SU-DHL-6 (cell line): ENCODE data around the gene SIGLEC9.

Experiments used
- H2AFZ ChIP-seq: fragments of 200-600 bp; sonication (generic); 2 replicates; pipeline ENCODE4 v1.6.1; 2014; ENCODE audit warnings: low read depth, mild to moderate bottlenecking, moderate library complexity, mixed read lengths, antibody characterized with exemption, low read length; ENCODE audit not compliant: severe bottlenecking
- H3F3A ChIP-seq: fragments of 200-600 bp; shearing (Covaris generic); 2 replicates; pipeline ENCODE4 v1.6.0; 2016; ENCODE audit warnings: antibody characterized with exemption, mild to moderate bottlenecking; ENCODE audit not compliant: insufficient read depth
- H3K27ac ChIP-seq: fragments of 200-600 bp; sonication (generic); 2 replicates; pipeline ENCODE4 v1.5.1; 2016; ENCODE audit warnings: low read depth, mild to moderate bottlenecking, low read length, moderate library complexity, mixed read lengths
- H3K27me3 ChIP-seq: fragments of 200-600 bp; sonication (generic), shearing (Covaris generic); 2 replicates; pipeline ENCODE4 v1.6.0; 2014; ENCODE audit warnings: mild to moderate bottlenecking, low read length
- H3K36me3 ChIP-seq: fragments of 200-600 bp; sonication (generic); 2 replicates; pipeline ENCODE4 v1.6.1; 2014; ENCODE audit warnings: mild to moderate bottlenecking, low read length, mixed read lengths
- H3K4me2 ChIP-seq: fragments of 300-600, 200-600 bp; shearing (Covaris generic), sonication (generic); 2 replicates; pipeline ENCODE4 v1.6.0; 2014; ENCODE audit warnings: low read length, low read depth, mild to moderate bottlenecking; ENCODE audit not compliant: poor library complexity, severe bottlenecking
- H3K4me3 ChIP-seq: fragments of 200-600 bp; sonication (generic); 2 replicates; pipeline ENCODE4 v1.5.1; 2014; ENCODE audit warnings: antibody characterized with exemption, low read length, mild to moderate bottlenecking, mixed read lengths; ENCODE audit not compliant: insufficient read depth, poor library complexity, severe bottlenecking
- H3K79me2 ChIP-seq: fragments of 200-600 bp; sonication (generic); 2 replicates; pipeline ENCODE4 v1.6.1; 2014; ENCODE audit warnings: mild to moderate bottlenecking, low read length, moderate library complexity; ENCODE audit not compliant: insufficient read depth
- H3K9ac ChIP-seq: fragments of 200-600 bp; sonication (generic); 2 replicates; pipeline ENCODE4 v1.7.0; 2014; ENCODE audit warnings: mild to moderate bottlenecking, low read length
- H3K9me2 ChIP-seq: fragments of 200-600 bp; sonication (generic); replicated peaks from 2 replicates; pipeline ENCODE4 v1.6.1; 2014; ENCODE audit warnings: low read length; ENCODE audit not compliant: insufficient read depth
- H3K9me3 ChIP-seq: fragments of 200-600 bp; sonication (generic); 2 replicates; pipeline ENCODE4 v1.6.1; 2014; ENCODE audit warnings: low read length, mixed read lengths; ENCODE audit not compliant: insufficient read depth
- H4K20me1 ChIP-seq: fragments of 200-600 bp; sonication (generic); 2 replicates; pipeline ENCODE4 v1.6.1; 2014; ENCODE audit warnings: low read depth, mild to moderate bottlenecking, antibody characterized with exemption, low read length, moderate library complexity, mixed read lengths
- CTCF ChIP-seq: fragments of 200-600 bp; sonication (generic); IDR thresholded peaks from one replicate; pipeline ENCODE4 v1.5.1; 2017; ENCODE audit warnings: antibody characterized with exemption, mild to moderate bottlenecking, low read length, moderate library complexity; ENCODE audit not compliant: insufficient read depth, poor library complexity, severe bottlenecking
- EZH2phosphoT487 ChIP-seq: fragments of 200-600 bp; sonication (generic), shearing (Covaris generic); conservative IDR thresholded peaks from 2 replicates; pipeline ENCODE4 v1.6.1; 2018; ENCODE audit warnings: mild to moderate bottlenecking, antibody characterized with exemption, low read length, moderate library complexity, mixed read lengths

SIGLEC9 gene

GRCh38 chr19:51101171-51101865, 23.4 kb upstream of the SIGLEC9 start:
- Histone ChIP-seq H3K9me2 (no peaks in the 10 kb centered on the region), H3K36me3 (no peaks in the 10 kb centered on the region), H3F3A (no peaks in the 10 kb centered on the region), H3K9ac (no peak overlapping the region), H3K27ac (no peak overlapping the region), H3K4me2 (no peak overlapping the region), H3K79me2 (peaks cover 10% of the 10 kb centered on the region; the same call in 1 of the 2 replicates), H3K9me3 (no peaks in the 10 kb centered on the region), H3K4me3 (no peak overlapping the region), H3K27me3 (no peaks in the 10 kb centered on the region), H4K20me1 (no peaks in the 10 kb centered on the region), H2AFZ (no peak overlapping the region)
- TF ChIP-seq CTCF: no peak
- no peak for TF ChIP-seq EZH2phosphoT487

GRCh38 chr19:51102991-51103390, 21.7 kb upstream of the SIGLEC9 start:
- H3K9me3 ChIP-seq: no peaks in the 10 kb centered on the region
- TF ChIP-seq CTCF: no peak
- TF ChIP-seq EZH2phosphoT487: no peak
- H3K4me3 ChIP-seq: no peak overlapping the region
- no peak overlapping the region for H2AFZ ChIP-seq
- H3K27ac ChIP-seq: no peak overlapping the region
- H3F3A ChIP-seq: no peaks in the 10 kb centered on the region
- H3K9me2 ChIP-seq: no peaks in the 10 kb centered on the region
- H4K20me1 ChIP-seq: no peaks in the 10 kb centered on the region
- no peak overlapping the region for H3K4me2 ChIP-seq
- peaks cover 23% of the 10 kb centered on the region for H3K79me2 ChIP-seq
- H3K27me3 ChIP-seq: no peaks in the 10 kb centered on the region
- no peak overlapping the region for H3K9ac ChIP-seq
- H3K36me3 ChIP-seq: no peaks in the 10 kb centered on the region

- Histone ChIP-seq H3K9me3 (no peaks in the 10 kb centered on the region), H3K9me2 (no peaks in the 10 kb centered on the region), H3K9ac (no peak overlapping the region), H2AFZ (no peak overlapping the region), H4K20me1 (no peaks in the 10 kb centered on the region), H3K27me3 (no peaks in the 10 kb centered on the region), H3K4me2 (no peak overlapping the region), H3K36me3 (no peaks in the 10 kb centered on the region), H3K27ac (no peak overlapping the region), H3F3A (no peaks in the 10 kb centered on the region), H3K79me2 (peaks cover 23% of the 10 kb centered on the region), H3K4me3 (no peak overlapping the region)
- TF ChIP-seq EZH2phosphoT487: no peak
- TF ChIP-seq CTCF: no peak
Observed at GRCh38 chr19:51103926-51104341, 20.8 kb upstream of the SIGLEC9 start.
